Measurements from ENCODE around the gene RAB23.

GRCh38 chr6:57254055-57254717 lies 32.1 kb upstream of the RAB23 start:
- TF ChIP-seq GATA2 (IDR thresholded peaks at IDR 0.05; ENCODE audit: low read depth, low read length) (no peak), GATA3 (IDR thresholded peaks at IDR 0.05; ENCODE audit: low read depth, low read length) (no peak)

Measured in SH-SY5Y (cell line).